ENCODE results near the gene NOD2. TPM values are rescaled to one million over a fixed set of nuclear protein-coding genes. Genes with fewer than 3 reads are reported as not detected.

The NOD2 gene
- total and polyA plus RNA-seq, 4 donors: 0.35 to 1.3 (median 0.48) TPM

DNA sequence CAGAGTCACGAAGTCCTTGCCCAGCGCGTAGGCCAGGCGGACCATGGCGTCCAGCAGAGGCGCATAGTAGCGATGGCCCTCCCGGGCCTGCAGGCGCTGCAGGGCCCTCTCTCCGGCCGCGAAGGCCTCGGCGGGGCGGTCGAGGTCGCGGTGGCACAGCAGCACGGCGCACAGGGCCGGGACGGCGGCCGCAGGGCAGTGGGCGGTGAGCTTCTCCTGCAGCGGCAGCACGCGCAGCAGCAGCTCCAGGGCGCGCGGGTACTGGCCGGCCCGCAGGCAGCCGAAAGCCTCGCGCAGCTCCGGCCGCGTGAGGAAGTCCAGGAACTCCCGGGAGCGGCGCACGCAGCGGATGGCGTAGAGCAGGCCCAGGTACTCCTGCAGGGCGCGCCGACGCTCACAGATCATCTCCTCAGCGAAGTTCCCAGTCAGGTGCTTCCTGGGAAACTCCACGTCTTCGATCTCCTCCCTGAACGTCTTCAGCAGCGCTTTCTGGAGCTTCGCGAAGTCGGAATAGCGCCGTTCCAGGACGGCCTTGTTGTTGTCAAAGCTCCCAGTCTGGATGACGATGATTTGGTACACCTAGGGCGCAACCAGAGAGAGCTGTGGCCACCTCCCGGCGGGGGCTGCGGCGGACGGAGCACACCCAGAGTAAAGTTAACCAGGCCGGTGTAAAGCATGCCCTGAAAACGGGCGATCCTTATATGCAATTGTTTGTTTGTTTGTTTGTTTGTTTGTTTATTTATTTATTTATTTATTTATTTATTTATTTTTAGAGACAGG is 19.7 kb upstream of the NOD2 start:
- H3K27me3 ChIP-seq (ENCODE audit: control insufficient read depth in 4 of 4, insufficient read depth in 4 of 4, low read length in 3 of 4): no peaks in the 10 kb centered on the region
- no peak overlapping the region for H3K9ac ChIP-seq (ENCODE audit: low read depth in 1 of 2, low read length in 2 of 2)
- no peak for DNase-seq (ENCODE audit: low spot score)
- H3K9me3 ChIP-seq (ENCODE audit: control insufficient read depth in 4 of 4, low read length in 3 of 4): peaks cover 5 to 13% (median 10%) of the 10 kb centered on the region in 4 donors
- no peak for TF ChIP-seq RAD21 (IDR thresholded peaks at IDR 0.05)
- no peak overlapping the region for H3K4me3 ChIP-seq (ENCODE audit: low read depth in 1 of 3, low read length in 3 of 3)
- no peak overlapping the region for H3K27ac ChIP-seq (ENCODE audit: low read depth in 1 of 2, low read length in 2 of 2)
- H3K4me1 ChIP-seq (ENCODE audit: control insufficient read depth in 4 of 4, insufficient read depth in 4 of 4, low read length in 3 of 4): peaks cover 0 to 5% (median 2%) of the 10 kb centered on the region in 4 donors
- WGBS: 61% methylated on average over 70 of the region's 70 CpGs
- H3K36me3 ChIP-seq (ENCODE audit: control insufficient read depth in 4 of 4, insufficient read depth in 3 of 4, low read depth in 1 of 4, low read length in 3 of 4): no peaks in the 10 kb centered on the region

DNA sequence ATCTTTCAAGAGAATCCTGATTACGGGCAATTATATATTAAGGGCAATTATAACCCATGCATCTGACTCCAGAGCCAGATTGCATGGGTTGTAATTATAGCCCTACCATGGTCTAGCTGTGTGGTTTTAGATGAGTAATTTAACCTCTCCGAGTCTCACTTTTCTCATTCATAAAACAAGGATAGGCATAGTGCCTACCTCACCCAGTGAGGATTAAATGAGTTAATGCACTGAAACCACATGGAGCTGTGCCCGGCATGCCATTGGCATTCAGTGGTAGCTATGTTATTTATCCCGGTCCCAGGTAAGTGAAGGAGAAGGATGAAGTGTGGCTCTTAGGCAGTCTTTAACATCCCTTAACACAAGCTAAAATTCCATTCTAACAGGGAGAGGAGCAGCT is 18.6 kb upstream of the NOD2 start:
- no peaks in the 10 kb centered on the region for H3K36me3 ChIP-seq (ENCODE audit: control insufficient read depth in 4 of 4, insufficient read depth in 3 of 4, low read depth in 1 of 4, low read length in 3 of 4)
- H3K27me3 ChIP-seq (ENCODE audit: control insufficient read depth in 4 of 4, insufficient read depth in 4 of 4, low read length in 3 of 4): no peaks in the 10 kb centered on the region
- H3K4me3 ChIP-seq (ENCODE audit: low read depth in 1 of 3, low read length in 3 of 3): no peak overlapping the region
- peaks cover 5 to 13% (median 10%) of the 10 kb centered on the region in 4 donors for H3K9me3 ChIP-seq (ENCODE audit: control insufficient read depth in 4 of 4, low read length in 3 of 4)
- no peak for TF ChIP-seq RXRA (IDR thresholded peaks at IDR 0.05)
- no peak for TF ChIP-seq JUND (IDR thresholded peaks at IDR 0.05)
- TF ChIP-seq FOXA1 (IDR thresholded peaks at IDR 0.05): no peak
- no peak for TF ChIP-seq HNF4A (conservative IDR thresholded peaks at IDR 0.05)
- no peak for TF ChIP-seq FOXA2 (IDR thresholded peaks at IDR 0.05)
- no peak for TF ChIP-seq HNF4G (IDR thresholded peaks at IDR 0.05)
- H3K4me1 ChIP-seq (ENCODE audit: control insufficient read depth in 4 of 4, insufficient read depth in 4 of 4, low read length in 3 of 4): no peaks in the 10 kb centered on the region
- no peak overlapping the region for H3K27ac ChIP-seq (ENCODE audit: low read depth in 1 of 2, low read length in 2 of 2)
- no peak for DNase-seq (ENCODE audit: low spot score)
- no peak overlapping the region for H3K9ac ChIP-seq (ENCODE audit: low read depth in 1 of 2, low read length in 2 of 2)
- WGBS: 97% methylated on average over 4 of the region's 4 CpGs

DNA sequence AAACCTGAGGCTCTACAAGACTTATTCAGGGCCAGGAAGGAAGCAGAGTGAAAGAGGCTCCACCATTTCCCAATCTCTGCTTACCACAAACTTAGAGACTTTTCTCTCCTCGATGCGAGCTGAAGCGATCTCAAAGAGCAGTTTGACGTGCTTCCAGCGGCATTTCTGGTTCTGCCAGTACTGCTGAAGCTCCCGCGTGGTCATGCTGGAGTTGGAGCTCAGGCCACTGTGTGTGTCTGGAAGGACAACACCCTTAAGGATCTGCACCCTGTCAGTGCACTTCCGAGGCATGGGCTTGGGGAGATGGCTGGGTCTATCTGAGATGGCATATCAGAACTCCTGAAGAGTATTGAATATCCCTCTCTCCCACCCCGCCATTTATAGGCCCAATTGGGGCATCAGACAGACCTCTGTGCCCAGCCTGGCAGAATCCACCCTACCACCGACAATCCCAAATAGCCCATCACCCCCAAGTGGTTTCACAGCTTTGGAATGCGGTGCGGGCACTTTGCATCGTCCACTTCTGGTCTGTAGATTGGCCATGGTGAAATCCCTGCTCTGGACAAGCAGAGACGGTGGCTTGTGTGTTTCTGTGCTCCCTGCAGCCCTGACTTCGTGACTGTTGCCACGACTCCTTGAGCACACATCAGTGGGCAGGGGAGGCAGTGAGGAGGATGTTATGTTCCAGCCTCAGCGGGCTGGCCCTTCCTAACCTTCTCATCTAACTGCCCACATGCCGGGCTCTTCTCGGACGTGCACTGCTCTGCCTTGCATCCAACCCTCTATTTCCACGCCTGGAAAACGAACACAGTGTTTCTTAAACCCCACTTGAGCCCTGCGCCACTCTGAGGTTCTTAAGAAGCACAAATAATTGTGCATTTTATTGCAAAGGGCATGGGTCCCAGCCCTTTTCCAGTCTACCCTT is 17.5 kb upstream of the NOD2 start:
- no peaks in the 10 kb centered on the region for H3K4me1 ChIP-seq (ENCODE audit: control insufficient read depth in 4 of 4, insufficient read depth in 4 of 4, low read length in 3 of 4)
- H3K9me3 ChIP-seq (ENCODE audit: control insufficient read depth in 4 of 4, low read length in 3 of 4): peaks cover 5 to 13% (median 10%) of the 10 kb centered on the region in 4 donors
- TF ChIP-seq HNF4A (conservative IDR thresholded peaks at IDR 0.05) (no peak), EGR1 (IDR thresholded peaks at IDR 0.05; ENCODE audit: low read depth in 2 of 2) (no peak), JUND (IDR thresholded peaks at IDR 0.05) (no peak), RAD21 (IDR thresholded peaks at IDR 0.05) (no peak)
- TF ChIP-seq, protein P1, sequence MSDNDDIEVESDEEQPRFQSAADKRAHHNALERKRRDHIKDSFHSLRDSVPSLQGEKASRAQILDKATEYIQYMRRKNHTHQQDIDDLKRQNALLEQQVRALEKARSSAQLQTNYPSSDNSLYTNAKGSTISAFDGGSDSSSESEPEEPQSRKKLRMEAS (IDR thresholded peaks at IDR 0.05): no peak
- TF ChIP-seq, protein P2, sequence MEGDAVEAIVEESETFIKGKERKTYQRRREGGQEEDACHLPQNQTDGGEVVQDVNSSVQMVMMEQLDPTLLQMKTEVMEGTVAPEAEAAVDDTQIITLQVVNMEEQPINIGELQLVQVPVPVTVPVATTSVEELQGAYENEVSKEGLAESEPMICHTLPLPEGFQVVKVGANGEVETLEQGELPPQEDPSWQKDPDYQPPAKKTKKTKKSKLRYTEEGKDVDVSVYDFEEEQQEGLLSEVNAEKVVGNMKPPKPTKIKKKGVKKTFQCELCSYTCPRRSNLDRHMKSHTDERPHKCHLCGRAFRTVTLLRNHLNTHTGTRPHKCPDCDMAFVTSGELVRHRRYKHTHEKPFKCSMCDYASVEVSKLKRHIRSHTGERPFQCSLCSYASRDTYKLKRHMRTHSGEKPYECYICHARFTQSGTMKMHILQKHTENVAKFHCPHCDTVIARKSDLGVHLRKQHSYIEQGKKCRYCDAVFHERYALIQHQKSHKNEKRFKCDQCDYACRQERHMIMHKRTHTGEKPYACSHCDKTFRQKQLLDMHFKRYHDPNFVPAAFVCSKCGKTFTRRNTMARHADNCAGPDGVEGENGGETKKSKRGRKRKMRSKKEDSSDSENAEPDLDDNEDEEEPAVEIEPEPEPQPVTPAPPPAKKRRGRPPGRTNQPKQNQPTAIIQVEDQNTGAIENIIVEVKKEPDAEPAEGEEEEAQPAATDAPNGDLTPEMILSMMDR (IDR thresholded peaks at IDR 0.05; ENCODE audit: low read depth, low read length, missing input control): no peak
- no peak overlapping the region for H3K9ac ChIP-seq (ENCODE audit: low read depth in 1 of 2, low read length in 2 of 2)
- no peaks in the 10 kb centered on the region for H3K36me3 ChIP-seq (ENCODE audit: control insufficient read depth in 4 of 4, insufficient read depth in 3 of 4, low read depth in 1 of 4, low read length in 3 of 4)
- 92% methylated on average over 23 of the region's 23 CpGs for WGBS
- H3K4me3 ChIP-seq (ENCODE audit: low read depth in 1 of 3, low read length in 3 of 3): no peak overlapping the region
- no peak for DNase-seq (ENCODE audit: low spot score)
- H3K27me3 ChIP-seq (ENCODE audit: control insufficient read depth in 4 of 4, insufficient read depth in 4 of 4, low read length in 3 of 4): no peaks in the 10 kb centered on the region
- no peak overlapping the region for H3K27ac ChIP-seq (ENCODE audit: low read depth in 1 of 2, low read length in 2 of 2)

All from liver (tissue), 9 donors.